HepG2 (cell line): ENCODE results near the gene SERINC2. TPM values are rescaled to one million over a fixed set of nuclear protein-coding genes. Genes with fewer than 3 reads are reported as not detected.

Experiments used
- FOXM1 ChIP-seq: sonication (generic); formaldehyde crosslinking; IDR thresholded peaks from 2 replicates; pipeline ENCODE4 v1.5.0; 2020; ENCODE audit warnings: missing genetic modification reagents
- FOXO1 ChIP-seq: sonication (generic); formaldehyde crosslinking; IDR thresholded peaks from 2 replicates; pipeline ENCODE4 v1.4.0; 2020; ENCODE audit warnings: missing genetic modification reagents
- GABPB1 ChIP-seq: IDR thresholded peaks from 2 replicates; pipeline ENCODE4 v1.6.1; 2016; ENCODE audit warnings: mild to moderate bottlenecking, missing genetic modification reagents, moderate library complexity, missing compliant biosample characterization
- KAT8 ChIP-seq: IDR thresholded peaks from 2 replicates; pipeline ENCODE4 v1.6.1; 2016; ENCODE audit warnings: missing genetic modification reagents, missing compliant biosample characterization
- MAZ ChIP-seq, 2 experiments: sonication (generic) in 1 of 2; formaldehyde crosslinking in 1 of 2; IDR thresholded peaks; 2 replicates each; pipeline versions ENCODE4 v1.5.0 to v1.6.1; 2012 to 2020; ENCODE audit warnings: low read depth in 2 of 2, mild to moderate bottlenecking in 2 of 2, borderline replicate concordance in 1 of 2, improper control_type of control experiment in 1 of 2, low read length in 1 of 2, missing genetic modification reagents in 1 of 2, moderate library complexity in 1 of 2
- MEIS2 ChIP-seq: sonication (generic); formaldehyde crosslinking; IDR thresholded peaks from 2 replicates; pipeline ENCODE4 v1.9.0; 2021; ENCODE audit warnings: mild to moderate bottlenecking, missing genetic modification reagents
- NFATC3 ChIP-seq: sonication (generic); formaldehyde crosslinking; IDR thresholded peaks from 2 replicates; pipeline ENCODE4 v1.5.1; 2020; ENCODE audit warnings: mild to moderate bottlenecking, missing genetic modification reagents
- SALL1 ChIP-seq: sonication (generic); formaldehyde crosslinking; IDR thresholded peaks from 2 replicates; pipeline ENCODE4 v1.8.0; 2022; ENCODE audit warnings: mild to moderate bottlenecking, missing genetic modification reagents
- SALL2 ChIP-seq: sonication (generic); formaldehyde crosslinking; IDR thresholded peaks from 2 replicates; pipeline ENCODE4 v1.8.1; 2023; ENCODE audit warnings: mild to moderate bottlenecking, missing genetic modification reagents, inconsistent platforms
- TEAD3 ChIP-seq: optimal IDR thresholded peaks from 2 replicates; pipeline ENCODE3; 2016; ENCODE audit warnings: borderline replicate concordance
- TFDP1 ChIP-seq: IDR thresholded peaks from 2 replicates; pipeline ENCODE4 v1.6.1; 2016; ENCODE audit warnings: missing compliant biosample characterization, missing genetic modification reagents, borderline replicate concordance
- ZBTB4 ChIP-seq: sonication (generic); formaldehyde crosslinking; IDR thresholded peaks from 2 replicates; pipeline ENCODE4 v1.4.0; 2020; ENCODE audit warnings: missing genetic modification reagents, mild to moderate bottlenecking, borderline replicate concordance
- ZNF205 ChIP-seq: IDR thresholded peaks from 2 replicates; pipeline ENCODE4 v1.6.1; 2018; ENCODE audit warnings: missing biosample characterization, missing genetic modification reagents
- ZNF264 ChIP-seq: sonication (generic); formaldehyde crosslinking; IDR thresholded peaks from 2 replicates; pipeline ENCODE4 v1.4.0; 2020; ENCODE audit warnings: missing genetic modification reagents
- ZNF274 ChIP-seq: sonication (generic); formaldehyde crosslinking; IDR thresholded peaks from 2 replicates; pipeline ENCODE4 v1.5.1; 2020; ENCODE audit warnings: mild to moderate bottlenecking, missing genetic modification reagents
- ZNF331 ChIP-seq: sonication (generic); formaldehyde crosslinking; IDR thresholded peaks from 2 replicates; pipeline ENCODE4 v1.4.0; 2020; ENCODE audit warnings: missing genetic modification reagents
- ZNF709 ChIP-seq: sonication (generic); formaldehyde crosslinking; IDR thresholded peaks from 2 replicates; pipeline ENCODE4 v1.5.0; 2020; ENCODE audit warnings: mild to moderate bottlenecking, missing genetic modification reagents
- ZNF784 ChIP-seq: sonication (generic); formaldehyde crosslinking; IDR thresholded peaks from 2 replicates; pipeline ENCODE4 v1.5.1; 2020; ENCODE audit warnings: missing genetic modification reagents, mild to moderate bottlenecking, borderline replicate concordance
- ZXDC ChIP-seq: sonication (generic); formaldehyde crosslinking; IDR thresholded peaks from 2 replicates; pipeline ENCODE4 v1.5.0; 2020; ENCODE audit warnings: mild to moderate bottlenecking, missing genetic modification reagents
- polyA plus RNA-seq, 8 experiments: library from polyadenylated mRNA; depleted of rRNA in 3 of 8; stranded (reverse) in 7 of 8; unstranded in 1 of 8; fragments of >200 nt; fragmentation: Illumina TruSeq in 4 of 8; extraction: Trizol in 4 of 8; gene quantifications; 2 replicates each; pipeline versions ENCODE4 v1.2.1 to v1.2.3, GENCODE V29; 2011 to 2016; ENCODE audit warnings: low read depth in 4 of 8, missing spikeins in 1 of 8, mixed read lengths in 1 of 8; ENCODE audit not compliant: insufficient read depth in 1 of 8
- total RNA-seq, 5 experiments: library from RNA; depleted of rRNA; stranded (reverse); fragments of >200 nt; fragmentation: Illumina TruSeq; extraction: Trizol; gene quantifications; 2 replicates each; pipeline ENCODE4 v1.2.3, GENCODE V29; 2016; ENCODE audit warnings: low read depth in 1 of 5

Gene SERINC2
- total and polyA plus RNA-seq, 2 of the 13 experiments (the other 11 are each of a cell fraction or from before 2014, with no cell fraction given) = 4.8 to 126 TPM

GRCh38 chr1:31394584-31395193 is 18.3 kb upstream of the SERINC2 start (continued):
- TF ChIP-seq GABPB1 (CRISPR knock-in tag) = peak; percentile 67
- 0 out of 2 replicates have a peak, but pooled peaks have one; percentile 25 for TF ChIP-seq FOXO1
- peak; percentile 81; the same call in 1 of the 2 replicates for TF ChIP-seq ZNF709
- no peak for TF ChIP-seq ZNF264 (CRISPR knock-in tag)
- TF ChIP-seq MAZ (IDR thresholded peaks at IDR 0.05; ENCODE audit: borderline replicate concordance, low read depth, low read length) = no peak
- TF ChIP-seq MAZ (CRISPR knock-in tag; IDR thresholded peaks at IDR 0.05; ENCODE audit: low read depth) = 0 out of 2 replicates have a peak, but pooled peaks have one; percentile 29
- no peak for TF ChIP-seq FOXM1 (CRISPR knock-in tag)
- TF ChIP-seq ZNF331 = peak; percentile 54; the same call in 1 of the 2 replicates
- TF ChIP-seq ZNF784 (CRISPR knock-in tag) = peak; percentile 70; the same call in 1 of the 2 replicates
- 0 out of 2 replicates have a peak, but pooled peaks have one; percentile 48 for TF ChIP-seq NFATC3 (CRISPR knock-in tag)
- TF ChIP-seq TFDP1 (CRISPR knock-in tag) = peak; percentile 75; the same call in 1 of the 2 replicates
- TF ChIP-seq ZXDC (CRISPR knock-in tag) = no peak
- peak; percentile 68 for TF ChIP-seq SALL1 (CRISPR knock-in tag)
- peak; percentile 45; the same call in 1 of the 2 replicates for TF ChIP-seq ZBTB4 (CRISPR knock-in tag)
- TF ChIP-seq MEIS2 (CRISPR knock-in tag) = peak; percentile 57; the same call in 1 of the 2 replicates
- peak; percentile 66; the same call in 1 of the 2 replicates for TF ChIP-seq ZNF205 (CRISPR knock-in tag)
- 0 out of 2 replicates have a peak, but pooled peaks have one; percentile 11 for TF ChIP-seq SALL2 (CRISPR knock-in tag)
- peak; percentile 76; the same call in 1 of the 2 replicates for TF ChIP-seq ZNF274
- TF ChIP-seq TEAD3 (CRISPR knock-in tag) = peak; percentile 67
- TF ChIP-seq KAT8 (CRISPR knock-in tag) = peak; percentile 49; the same call in 1 of the 2 replicates
